GM12864 (cell line): ENCODE measurements around the gene NUFIP1.
A peak's percentile ranks its signal among the peaks of the same experiment; 100 is the strongest.
"Not testable (repeated sequence)": the region's sequence is repeated elsewhere in the genome, so short reads cannot be mapped to it uniquely, and the experiment has no call there.

Experiments
- DNase-seq: peaks from one replicate; pipeline ENCODE4 v3.0.0-alpha.2; 2011; ENCODE audit warnings: low read depth
- H3K4me3 ChIP-seq: 2 replicates; pipeline ENCODE4 v1.5.1; 2011; ENCODE audit warnings: mild to moderate bottlenecking, low read depth, low read length, control low read depth
- CTCF ChIP-seq: IDR thresholded peaks from 2 replicates; pipeline ENCODE4 v1.5.1; 2011; ENCODE audit warnings: low read depth, mild to moderate bottlenecking, moderate library complexity, low read length, control low read depth, inconsistent platforms; ENCODE audit errors: missing control alignments

The NUFIP1 gene

GRCh38 chr13:44989071-44989889 lies at the start of gene NUFIP1, which contains the start of gene GPALPP1:
TSS of gene NUFIP1 (minus strand) at chr13:44989471. CDS start at chr13:44989436, 35 bp downstream.
TSS of gene GPALPP1 (plus strand) at chr13:44989538. CDS start at chr13:44989655, 117 bp downstream.
- TF ChIP-seq CTCF: peak; percentile 5
- peak within 1 kb of the TSS; percentile 90 for H3K4me3 ChIP-seq
- peak; percentile 75 for DNase-seq

GRCh38 chr13:45036206-45036605 lies 46.9 kb upstream of the NUFIP1 start:
- no peak for TF ChIP-seq CTCF
- H3K4me3 ChIP-seq: no peak overlapping the region
- DNase-seq: no peak

GRCh38 chr13:45034342-45034741 lies 45.1 kb upstream of the NUFIP1 start:
- no peak for DNase-seq
- H3K4me3 ChIP-seq: no peak overlapping the region
- TF ChIP-seq CTCF: no peak

GRCh38 chr13:45024847-45025246 lies 35.6 kb upstream of the NUFIP1 start:
- no peak for DNase-seq
- no peak for TF ChIP-seq CTCF
- no peak overlapping the region for H3K4me3 ChIP-seq

- no peak for TF ChIP-seq CTCF
- no peak overlapping the region for H3K4me3 ChIP-seq
- DNase-seq: no peak
These were observed 32.0 kb upstream of the NUFIP1 start for GRCh38 chr13:45021250-45021649.

- DNase-seq, H3K4me3 ChIP-seq: not testable (repeated sequence)
These were observed 30.7 kb upstream of the NUFIP1 start for GRCh38 chr13:45019981-45020380.

GRCh38 chr13:45016792-45017425 lies 27.6 kb upstream of the NUFIP1 start:
- DNase-seq: no peak
- no peak overlapping the region for H3K4me3 ChIP-seq
- TF ChIP-seq CTCF: no peak
